ES-I3 (cell line): Measurements from ENCODE around the gene RBM20.
"Not testable (repeated sequence)": the region's sequence is repeated elsewhere in the genome, so short reads cannot be mapped to it uniquely, and the experiment has no call there.

Source experiments
- H3K36me3 ChIP-seq: 2 replicates; pipeline ENCODE4 v1.6.1; 2013; ENCODE audit warnings: mild to moderate bottlenecking, low read length, control low read depth, moderate library complexity; ENCODE audit not compliant: insufficient read depth
- H3K4me1 ChIP-seq: 2 replicates; pipeline ENCODE4 v1.6.1; 2013; ENCODE audit warnings: mild to moderate bottlenecking, control low read depth, low read length; ENCODE audit not compliant: insufficient read depth
- H3K9ac ChIP-seq: 2 replicates; pipeline ENCODE4 v1.6.1; 2013; ENCODE audit warnings: low read depth, mild to moderate bottlenecking, low read length, moderate library complexity
- H3K9me3 ChIP-seq: 2 replicates; pipeline ENCODE4 v1.6.1; 2013; ENCODE audit warnings: mild to moderate bottlenecking, low read length, moderate library complexity; ENCODE audit not compliant: control insufficient read depth, insufficient read depth

RBM20 gene

GRCh38 chr10:110666259-110666658 is 22.1 kb downstream of the RBM20 start:
- H3K9me3 ChIP-seq, H3K36me3 ChIP-seq, H3K9ac ChIP-seq: not testable (repeated sequence)
- peaks cover 21% of the 10 kb centered on the region for H3K4me1 ChIP-seq

- H3K9me3 ChIP-seq, result no peaks in the 10 kb centered on the region
- no peaks in the 10 kb centered on the region for H3K36me3 ChIP-seq
- H3K4me1 ChIP-seq, result peaks cover 21% of the 10 kb centered on the region
- H3K9ac ChIP-seq, result no peak overlapping the region
Measured at GRCh38 chr10:110666673-110667072, 22.5 kb downstream of the RBM20 start.

- H3K9me3 ChIP-seq, result no peaks in the 10 kb centered on the region
- peak overlapping the region; percentile 51; the same call in 1 of the 2 replicates for H3K9ac ChIP-seq
- H3K4me1 ChIP-seq, result peaks cover 21% of the 10 kb centered on the region
- H3K36me3 ChIP-seq, result no peaks in the 10 kb centered on the region
Measured at GRCh38 chr10:110667620-110668343, 23.6 kb downstream of the RBM20 start.

- Histone ChIP-seq H3K36me3 (no peaks in the 10 kb centered on the region), H3K9ac (peak overlapping the region; percentile 51), H3K9me3 (no peaks in the 10 kb centered on the region), H3K4me1 (peaks cover 21% of the 10 kb centered on the region)
Measured at GRCh38 chr10:110668443-110668842, 24.3 kb downstream of the RBM20 start.

- no peaks in the 10 kb centered on the region for H3K36me3 ChIP-seq
- no peaks in the 10 kb centered on the region for H3K9me3 ChIP-seq
- H3K9ac ChIP-seq, result no peak overlapping the region
- H3K4me1 ChIP-seq, result peaks cover 21% of the 10 kb centered on the region
Measured at GRCh38 chr10:110670335-110670734, 26.2 kb downstream of the RBM20 start.

GRCh38 chr10:110671788-110672579 is 27.8 kb downstream of the RBM20 start:
- Histone ChIP-seq H3K9me3 (no peaks in the 10 kb centered on the region), H3K36me3 (no peaks in the 10 kb centered on the region), H3K4me1 (peaks cover 16% of the 10 kb centered on the region), H3K9ac (peak overlapping the region; percentile 59; the same call in 1 of the 2 replicates)

- Histone ChIP-seq H3K4me1 (peaks cover 11% of the 10 kb centered on the region), H3K36me3 (no peaks in the 10 kb centered on the region), H3K9me3 (no peaks in the 10 kb centered on the region), H3K9ac (peak overlapping the region; percentile 59; the same call in 1 of the 2 replicates)
Measured at GRCh38 chr10:110672580-110672919, 28.4 kb downstream of the RBM20 start.

- H3K36me3 ChIP-seq, result no peaks in the 10 kb centered on the region
- no peaks in the 10 kb centered on the region for H3K9me3 ChIP-seq
- peaks cover 15% of the 10 kb centered on the region; the same call in 1 of the 2 replicates for H3K4me1 ChIP-seq
Measured at GRCh38 chr10:110676016-110676415, 31.9 kb downstream of the RBM20 start.

GRCh38 chr10:110679486-110680272 is 35.5 kb downstream of the RBM20 start:
- H3K9me3 ChIP-seq, result no peaks in the 10 kb centered on the region
- no peaks in the 10 kb centered on the region for H3K36me3 ChIP-seq
- H3K4me1 ChIP-seq, result peaks cover 24% of the 10 kb centered on the region; the same call in 1 of the 2 replicates
- no peak overlapping the region for H3K9ac ChIP-seq

More at GRCh38 chr10:110676016-110676415, 31.9 kb downstream of the RBM20 start:
- no peak overlapping the region for H3K9ac ChIP-seq

GRCh38 chr10:110680273-110681020 is 36.3 kb downstream of the RBM20 start:
- Histone ChIP-seq H3K9ac (no peak overlapping the region), H3K9me3 (no peaks in the 10 kb centered on the region), H3K36me3 (no peaks in the 10 kb centered on the region), H3K4me1 (peaks cover 31% of the 10 kb centered on the region)

GRCh38 chr10:110681023-110681681 is 37.0 kb downstream of the RBM20 start:
- H3K9me3 ChIP-seq, result no peaks in the 10 kb centered on the region
- H3K36me3 ChIP-seq, result no peaks in the 10 kb centered on the region
- no peak overlapping the region for H3K9ac ChIP-seq
- peaks cover 38% of the 10 kb centered on the region for H3K4me1 ChIP-seq

GRCh38 chr10:110682348-110682747 is 38.2 kb downstream of the RBM20 start:
- H3K4me1 ChIP-seq, result peaks cover 39% of the 10 kb centered on the region
- no peaks in the 10 kb centered on the region for H3K9me3 ChIP-seq

GRCh38 chr10:110684800-110685446 is 40.8 kb downstream of the RBM20 start:
- H3K36me3 ChIP-seq, result peaks cover 3% of the 10 kb centered on the region; the same call in 1 of the 2 replicates
- H3K9me3 ChIP-seq, result no peaks in the 10 kb centered on the region
- H3K4me1 ChIP-seq, result peaks cover 35% of the 10 kb centered on the region
- H3K9ac ChIP-seq, result no peak overlapping the region

More at GRCh38 chr10:110682348-110682747, 38.2 kb downstream of the RBM20 start:
- Histone ChIP-seq H3K36me3 (no peaks in the 10 kb centered on the region), H3K9ac (no peak overlapping the region)
